H54 (cell line): ENCODE results near the gene DLGAP1.
A peak's percentile ranks its signal among the peaks of the same experiment; 100 is the strongest.
"Not testable (repeated sequence)": the region's sequence is repeated elsewhere in the genome, so short reads cannot be mapped to it uniquely, and the experiment has no call there.

Experiments used
- DNase-seq: peaks from one replicate; pipeline ENCODE4 v3.0.0; 2011; ENCODE audit warnings: low spot score, mixed read lengths; ENCODE audit not compliant: insufficient read length
- FAIRE-seq: peaks from 3 replicates; lab custom pipeline; 2011; peaks lifted over from hg19 to GRCh38; lab: Jason Lieb, UNC
- POLR2A ChIP-seq: IDR thresholded peaks from 2 replicates; pipeline ENCODE4 v1.6.1; 2011; ENCODE audit warnings: low read depth, mild to moderate bottlenecking, low read length

DLGAP1 gene

DNA sequence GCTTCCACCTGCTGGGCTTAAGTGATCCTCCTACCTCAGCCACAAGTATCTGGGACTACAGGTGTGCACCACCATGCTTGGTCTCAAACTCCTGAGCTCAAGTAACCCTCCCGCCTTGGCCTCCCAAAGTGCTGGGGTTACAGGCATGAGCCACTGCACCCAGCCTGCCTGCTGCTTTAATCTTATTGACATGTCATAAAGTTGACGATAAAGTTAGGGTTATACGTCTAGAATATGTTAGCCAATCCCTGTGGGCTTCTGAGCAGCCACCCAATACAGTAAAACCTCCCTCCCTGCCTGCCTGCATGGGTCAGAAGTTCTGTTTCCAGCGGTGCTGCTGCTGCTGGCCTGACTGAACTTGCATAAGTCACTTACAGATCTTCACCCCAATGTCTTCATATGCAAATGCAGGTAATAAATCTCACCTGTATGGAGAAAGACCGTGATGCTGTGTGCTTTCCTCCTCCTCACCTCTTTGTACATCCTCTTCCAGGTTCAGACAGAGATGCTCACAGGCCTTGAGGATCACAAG, 975.1 kb downstream of the DLGAP1 start:
- no peak for FAIRE-seq
- DNase-seq = no peak
- TF ChIP-seq POLR2A = no peak

- no peak for DNase-seq
- no peak for TF ChIP-seq POLR2A
- no peak for FAIRE-seq
Observed at GRCh38 chr18:3478262-3478978, 976.7 kb downstream of the DLGAP1 start.

DNA sequence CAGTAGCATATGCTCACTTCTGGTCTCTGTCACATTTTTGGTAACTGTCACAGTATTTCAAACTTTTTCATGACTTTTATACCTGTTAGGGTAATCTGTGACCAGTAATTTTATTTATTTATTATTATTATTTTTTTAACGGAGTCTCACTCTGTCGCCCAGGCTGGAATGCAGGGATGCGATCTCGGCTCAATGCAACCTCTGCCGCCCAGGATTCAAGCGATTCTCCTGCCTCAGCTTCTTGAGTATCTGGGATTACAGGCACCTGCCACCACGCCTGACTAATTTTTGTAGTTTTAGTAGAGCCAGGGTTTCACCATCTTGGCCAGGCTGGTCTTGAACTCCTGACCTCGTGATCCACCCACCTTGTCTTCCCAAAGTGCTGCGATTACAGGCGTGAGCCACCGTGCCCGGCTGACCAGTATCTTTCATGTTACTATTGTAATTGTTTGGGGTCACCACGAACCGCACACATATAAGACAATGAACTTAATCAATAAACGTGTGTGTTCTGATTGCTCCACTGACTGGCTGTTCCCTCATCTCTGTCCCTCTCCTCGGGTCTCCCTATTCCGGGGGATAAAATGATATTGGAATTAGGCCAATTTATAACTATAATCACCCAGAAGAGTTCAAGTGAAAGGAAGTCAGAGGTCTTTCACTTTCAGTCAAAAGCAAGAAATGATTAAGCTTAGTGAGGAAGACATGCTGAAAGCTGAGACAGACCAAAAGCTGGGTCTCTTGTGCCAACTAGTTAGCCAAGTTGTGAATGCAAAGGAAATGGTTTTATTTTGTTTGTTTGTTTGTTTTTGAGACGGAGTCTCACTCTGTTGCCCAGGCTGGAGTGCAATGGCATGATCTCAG, 982.2 kb downstream of the DLGAP1 start:
- FAIRE-seq (no peak), DNase-seq (no peak)

GRCh38 chr18:3472121-3472520, 983.0 kb downstream of the DLGAP1 start:
- FAIRE-seq, DNase-seq: not testable (repeated sequence)

More for the DNA sequence above, 982.2 kb downstream of the DLGAP1 start:
- TF ChIP-seq POLR2A = no peak

DNA sequence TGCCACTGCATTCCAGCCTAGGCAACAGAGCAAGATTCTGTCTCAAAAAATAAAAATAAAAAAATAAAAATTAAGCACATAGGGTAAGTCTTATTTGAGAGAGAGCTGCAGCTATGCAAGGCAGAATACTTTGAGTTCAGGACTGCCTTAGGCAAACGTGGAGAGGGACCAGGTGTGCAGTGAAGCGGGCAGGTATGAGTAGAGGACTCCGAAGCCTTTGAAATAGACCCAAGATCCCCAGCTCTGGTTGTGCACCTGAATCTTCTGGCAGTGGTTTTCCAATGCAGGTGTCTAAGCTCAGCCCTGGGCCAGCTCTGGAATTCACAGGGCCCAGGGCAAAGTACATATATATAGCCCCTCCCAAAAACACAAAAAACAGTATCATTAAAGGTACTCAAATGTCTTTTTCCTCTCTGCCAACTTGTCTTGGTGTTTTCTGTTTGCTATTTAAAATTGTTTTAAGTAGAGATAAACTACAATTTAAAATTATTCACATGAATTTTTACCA, 983.9 kb downstream of the DLGAP1 start:
- no peak for DNase-seq
- TF ChIP-seq POLR2A = no peak
- FAIRE-seq = no peak

DNA sequence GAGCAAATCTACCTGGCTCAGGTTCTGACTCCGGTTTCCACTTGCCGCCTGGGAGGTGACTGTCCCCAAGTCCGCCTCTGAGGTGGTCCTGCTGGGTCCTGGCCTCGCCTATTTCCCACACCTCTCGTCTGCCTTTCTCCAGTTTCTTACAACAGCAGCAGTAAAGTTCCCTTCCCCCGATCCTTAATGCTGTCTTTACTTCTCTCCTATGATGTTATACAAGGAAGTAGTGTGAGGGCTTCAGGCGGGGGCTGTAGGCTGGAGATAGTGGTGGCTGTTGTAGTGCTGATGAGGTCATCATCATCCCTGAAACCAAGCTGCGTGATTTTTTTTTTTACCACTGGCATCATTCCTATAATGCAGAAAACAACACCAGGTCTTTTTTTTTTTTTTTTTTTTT, 986.3 kb downstream of the DLGAP1 start:
- no peak for TF ChIP-seq POLR2A

DNA sequence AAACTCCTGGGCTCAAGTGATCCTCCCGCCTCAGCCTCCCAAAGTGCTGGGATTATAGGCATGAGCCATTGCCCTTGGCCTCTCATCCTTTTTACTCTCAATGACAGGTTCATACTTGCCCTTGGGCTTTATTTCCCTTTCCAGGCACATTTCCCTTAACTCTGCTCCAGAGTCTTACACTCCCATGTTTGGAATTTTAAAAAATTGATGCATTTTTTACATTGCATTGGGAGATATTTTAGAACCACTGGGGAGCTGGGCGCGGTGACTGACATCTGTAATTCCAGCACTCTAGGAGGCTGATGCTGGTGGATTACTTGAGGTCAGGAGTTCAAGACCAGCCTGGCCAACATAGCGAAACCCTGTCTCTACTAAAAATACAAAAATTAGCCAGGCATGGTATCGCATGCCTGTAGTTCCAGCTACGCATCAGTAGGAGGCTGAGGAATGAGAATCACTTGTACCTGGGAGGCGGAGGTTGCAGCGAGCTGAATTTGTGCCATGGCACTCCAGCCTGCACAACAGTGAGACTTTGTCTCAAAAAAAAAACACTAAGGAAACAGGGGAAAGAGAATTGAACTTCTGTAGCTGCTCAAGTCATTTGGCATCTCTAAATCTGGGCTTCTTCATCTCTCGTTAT, 986.9 kb downstream of the DLGAP1 start:
- DNase-seq = no peak
- no peak for TF ChIP-seq POLR2A
- no peak for FAIRE-seq

More for the DNA sequence above, 986.3 kb downstream of the DLGAP1 start:
- FAIRE-seq = no peak
- DNase-seq = no peak

DNA sequence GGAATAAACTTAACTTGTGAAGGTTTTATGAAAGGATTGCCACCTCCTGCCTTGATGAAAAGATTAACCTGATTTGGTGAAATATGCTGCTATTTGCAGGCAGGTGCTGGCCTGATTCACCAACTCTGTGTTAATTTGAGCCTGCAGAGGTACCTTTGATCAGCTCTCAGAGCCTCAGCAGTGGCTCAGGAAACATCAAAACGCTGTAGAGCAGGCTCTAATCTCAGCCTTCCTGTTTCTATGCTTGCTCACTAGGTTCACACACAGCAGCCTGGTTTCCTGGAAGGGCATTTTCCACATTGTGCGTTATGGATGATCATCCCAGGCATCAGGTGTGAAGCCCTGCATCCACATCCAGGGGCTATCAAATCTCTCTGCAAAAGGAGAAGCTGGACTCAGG, 988.2 kb downstream of the DLGAP1 start:
- FAIRE-seq = no peak
- DNase-seq = no peak
- TF ChIP-seq POLR2A = no peak

- no peak for TF ChIP-seq POLR2A
- FAIRE-seq = peak; percentile 70
- no peak for DNase-seq
Observed at GRCh38 chr18:3466045-3466444, 989.1 kb downstream of the DLGAP1 start.

DNA sequence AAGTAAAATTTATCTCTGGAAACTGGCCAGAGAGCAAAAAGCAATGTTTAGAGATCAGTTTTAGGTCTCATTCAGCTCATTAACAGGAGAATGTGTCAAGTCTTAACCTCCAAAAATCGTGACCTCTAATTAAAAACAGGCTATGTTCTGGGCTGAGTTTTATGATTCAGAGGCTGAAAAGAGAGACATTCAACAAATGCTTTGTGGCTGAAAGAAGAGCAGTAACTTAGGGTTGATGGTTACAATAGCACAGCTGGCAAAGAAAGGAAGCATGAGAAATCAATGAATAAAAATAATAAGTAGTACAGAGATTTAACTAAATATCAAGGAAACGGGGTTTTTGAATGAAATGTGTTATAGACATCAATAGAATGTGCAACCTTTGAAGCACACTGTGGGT, 992.1 kb downstream of the DLGAP1 start:
- DNase-seq = no peak
- no peak for TF ChIP-seq POLR2A
- FAIRE-seq = peak; percentile 43

DNA sequence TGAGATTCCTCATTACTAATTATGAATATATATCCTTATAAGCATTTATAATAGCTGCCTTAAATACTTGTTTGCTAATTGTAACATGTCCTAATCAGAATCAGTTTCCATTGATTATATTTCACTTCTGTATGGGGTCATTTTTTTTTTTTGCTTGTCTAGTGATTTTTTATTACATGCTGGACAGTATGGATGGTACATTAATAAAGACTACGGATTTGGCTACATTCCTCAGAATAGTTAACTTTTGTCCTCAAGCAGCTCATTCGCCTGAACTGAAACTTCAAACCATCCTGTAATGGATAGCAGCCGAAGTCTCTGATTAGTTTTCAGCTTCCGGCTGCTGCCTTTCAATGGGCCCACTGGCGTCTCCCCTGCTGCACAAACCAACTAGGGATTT, 993.4 kb downstream of the DLGAP1 start:
- no peak for DNase-seq
- FAIRE-seq = no peak
- TF ChIP-seq POLR2A = no peak

DNA sequence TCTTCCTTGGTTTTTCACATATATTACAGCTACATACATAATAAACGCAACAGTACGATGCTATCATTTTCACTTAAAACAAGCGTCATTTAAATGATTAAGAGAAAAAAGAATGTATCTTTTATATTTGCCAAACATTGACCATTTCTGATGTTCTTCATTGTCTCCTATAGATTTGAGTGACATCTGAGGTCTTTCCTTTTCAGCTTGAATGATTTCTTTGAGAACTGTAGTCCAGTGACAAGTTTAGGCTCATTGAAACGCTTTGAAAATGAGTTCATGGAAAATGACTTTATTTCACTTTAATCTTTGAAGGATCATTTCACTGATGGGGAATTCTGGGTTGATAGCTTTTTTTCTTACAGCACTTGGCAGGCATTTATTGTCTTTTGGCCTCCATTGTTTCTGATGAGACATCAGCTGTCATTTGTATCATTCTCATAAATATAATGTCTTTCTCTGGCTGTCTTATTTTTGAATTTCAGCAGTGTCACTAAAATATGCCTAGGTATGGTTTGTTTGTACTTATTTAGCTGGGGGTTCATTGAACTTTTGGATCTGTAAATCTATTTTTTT, 994.2 kb downstream of the DLGAP1 start:
- no peak for FAIRE-seq
- no peak for DNase-seq
- no peak for TF ChIP-seq POLR2A

DNA sequence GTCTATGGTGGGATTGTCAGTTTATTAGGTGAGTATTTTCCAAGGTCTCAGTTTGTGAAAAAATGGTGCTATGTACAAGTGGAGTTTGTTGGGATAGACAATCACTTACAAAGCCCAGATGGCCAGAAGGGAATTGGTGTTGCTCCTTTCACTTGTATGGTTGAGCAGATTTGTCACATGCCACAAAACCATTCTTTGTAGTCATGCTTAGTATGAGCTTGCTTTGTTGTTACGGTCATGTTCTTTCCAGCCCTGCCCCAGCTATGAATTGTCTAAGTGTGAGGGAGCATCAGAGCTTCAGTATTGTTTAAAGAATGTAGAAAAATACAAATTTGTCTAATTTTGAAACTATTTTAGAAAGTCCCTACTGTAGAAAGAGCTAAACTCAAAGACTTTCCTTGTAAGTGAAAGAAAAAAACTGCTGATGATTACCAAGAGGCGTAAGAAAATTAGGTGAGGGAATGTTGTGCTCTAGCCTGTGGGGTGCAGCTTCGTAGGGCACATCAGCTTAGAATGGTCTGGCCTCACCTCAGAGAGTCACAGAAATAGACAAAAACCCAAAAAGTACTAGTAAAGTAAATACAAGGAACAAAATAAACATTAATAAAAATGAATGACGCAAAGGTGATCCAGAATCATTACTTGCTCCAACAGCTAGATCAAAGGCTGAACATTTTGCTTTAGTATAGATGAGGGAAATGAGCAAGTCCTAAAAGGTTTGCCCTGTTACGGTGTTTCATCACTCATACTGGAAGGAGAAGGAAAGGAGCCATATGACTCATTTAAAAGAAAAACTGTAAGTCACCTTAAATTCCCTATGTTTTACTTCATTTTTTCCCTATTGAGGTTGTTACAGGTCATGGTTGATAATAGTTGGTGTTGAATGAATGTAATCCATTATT, 995.9 kb downstream of the DLGAP1 start:
- no peak for DNase-seq
- no peak for TF ChIP-seq POLR2A
- FAIRE-seq = peak; percentile 90
